GM19438 (cell line): ENCODE data around the gene FAM131A.

Experiments used
- ATAC-seq: cut with Tn5 transposase; IDR thresholded peaks from one replicate; pipeline ENCODE4 v1.9.1; 2021; ENCODE audit warnings: low read depth; ENCODE audit not compliant: unreplicated experiment

The FAM131A gene, protein sequence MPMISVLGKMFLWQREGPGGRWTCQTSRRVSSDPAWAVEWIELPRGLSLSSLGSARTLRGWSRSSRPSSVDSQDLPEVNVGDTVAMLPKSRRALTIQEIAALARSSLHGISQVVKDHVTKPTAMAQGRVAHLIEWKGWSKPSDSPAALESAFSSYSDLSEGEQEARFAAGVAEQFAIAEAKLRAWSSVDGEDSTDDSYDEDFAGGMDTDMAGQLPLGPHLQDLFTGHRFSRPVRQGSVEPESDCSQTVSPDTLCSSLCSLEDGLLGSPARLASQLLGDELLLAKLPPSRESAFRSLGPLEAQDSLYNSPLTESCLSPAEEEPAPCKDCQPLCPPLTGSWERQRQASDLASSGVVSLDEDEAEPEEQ

GRCh38 chr3:184337399-184337714, at the start of gene FAM131A:
FAM131A (plus strand) TSS chr3:184337600; CDS start chr3:184337631, 31 bp downstream.
- no peak for ATAC-seq

DNA sequence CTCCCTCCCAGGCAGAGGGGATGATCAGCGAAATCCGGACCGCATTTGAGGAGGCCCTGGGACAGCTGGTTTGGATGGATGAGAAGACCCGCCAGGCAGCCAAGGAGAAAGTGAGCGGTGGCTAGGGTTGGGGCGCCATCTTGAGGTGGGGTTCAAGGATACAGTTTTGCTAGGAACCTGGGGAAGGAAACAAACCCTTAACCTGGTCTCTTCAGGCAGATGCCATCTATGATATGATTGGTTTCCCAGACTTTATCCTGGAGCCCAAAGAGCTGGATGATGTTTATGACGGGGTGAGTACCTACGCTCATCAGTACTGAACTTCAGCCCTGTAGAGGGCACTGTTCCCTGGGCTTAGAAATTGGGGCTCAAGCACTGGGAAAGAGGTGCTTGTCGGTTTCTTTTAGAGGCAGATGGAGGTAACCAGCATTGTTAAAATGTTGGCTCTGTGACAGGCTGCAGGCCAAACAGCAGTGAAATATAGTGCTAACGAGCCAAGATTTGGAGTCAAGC, 47.9 kb upstream of the FAM131A start:
- ATAC-seq = no peak

DNA sequence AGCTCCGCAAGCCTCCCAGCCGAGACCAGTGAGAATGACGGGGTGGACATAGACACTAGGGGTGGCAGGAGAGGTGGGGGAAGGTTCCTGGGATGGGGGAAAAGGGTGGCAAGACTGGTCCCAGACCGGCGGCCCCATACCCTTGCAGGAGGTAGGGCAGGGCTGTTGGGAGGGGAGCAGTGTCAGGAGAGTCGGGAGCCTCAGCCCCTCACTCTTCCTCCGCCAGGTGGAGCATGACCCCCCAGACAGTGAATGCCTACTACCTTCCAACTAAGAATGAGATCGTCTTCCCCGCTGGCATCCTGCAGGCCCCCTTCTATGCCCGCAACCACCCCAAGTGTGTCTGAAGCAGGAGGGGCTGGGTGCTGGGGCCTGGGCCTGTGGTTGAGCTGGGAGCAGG, 47.1 kb upstream of the FAM131A start:
- no peak for ATAC-seq

GRCh38 chr3:184291044-184291737, 46.2 kb upstream of the FAM131A start:
- no peak for ATAC-seq

- ATAC-seq = no peak
Measured at GRCh38 chr3:184291738-184292445, 45.5 kb upstream of the FAM131A start.

DNA sequence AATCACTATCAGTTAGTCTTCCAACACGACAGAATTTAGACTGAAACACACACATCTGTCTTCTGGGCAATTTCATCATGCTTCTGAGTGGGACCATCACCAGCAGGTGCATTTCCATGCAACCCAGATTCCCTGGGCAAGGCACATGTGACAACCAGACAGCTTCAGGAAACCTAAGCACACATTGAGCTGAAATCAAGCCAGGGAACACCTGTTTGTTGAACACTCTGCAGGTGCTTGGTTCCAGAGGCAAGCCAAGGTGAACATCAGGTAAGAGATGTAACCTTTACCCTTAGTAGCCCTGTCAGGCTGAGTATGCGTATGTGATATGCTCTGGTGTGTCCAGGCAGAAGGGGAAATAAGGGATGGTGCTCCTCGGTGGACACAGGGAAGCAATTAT, 41.6 kb upstream of the FAM131A start:
- ATAC-seq = no peak

GRCh38 chr3:184296616-184297015, 40.8 kb upstream of the FAM131A start:
- no peak for ATAC-seq

DNA sequence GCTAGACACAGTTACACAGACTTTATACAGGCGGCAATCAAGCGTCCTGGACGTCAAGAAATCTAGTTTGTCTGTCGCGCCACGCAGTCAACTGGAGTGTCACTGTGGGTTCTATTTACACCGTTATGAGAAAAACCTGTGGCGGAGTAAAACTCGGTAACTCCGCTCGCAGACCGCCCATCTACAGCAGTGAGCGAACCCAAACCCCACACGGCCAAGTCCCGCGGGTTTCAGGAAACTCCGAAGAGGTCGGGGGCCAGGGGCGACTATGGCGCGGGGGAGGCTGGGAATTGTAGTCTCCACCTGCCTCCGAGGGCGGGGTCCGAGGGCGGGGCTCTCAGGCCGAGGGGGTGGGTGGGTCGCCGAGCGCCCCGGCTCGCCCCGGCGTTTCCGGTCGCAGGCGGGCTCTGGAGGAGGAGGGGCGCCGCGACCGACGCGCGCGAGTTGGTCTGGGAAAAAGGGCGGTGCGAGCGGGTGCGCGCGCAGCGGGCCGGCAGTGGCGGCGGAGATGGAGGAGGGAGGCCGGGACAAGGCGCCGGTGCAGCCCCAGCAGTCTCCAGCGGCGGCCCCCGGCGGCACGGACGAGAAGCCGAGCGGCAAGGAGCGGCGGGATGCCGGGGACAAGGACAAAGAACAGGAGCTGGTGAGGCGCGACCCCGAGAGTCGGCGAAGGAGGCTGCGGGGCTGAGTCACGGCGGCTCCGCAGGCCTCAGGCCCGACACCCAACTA, 38.5 kb upstream of the FAM131A start, which contains the start of gene PSMD2:
Gene PSMD2 (plus strand): TSS at position 483 of the 729 bp plus-strand sequence. CDS start 26 bp downstream, at position 509.
- peak; percentile 93 for ATAC-seq

DNA sequence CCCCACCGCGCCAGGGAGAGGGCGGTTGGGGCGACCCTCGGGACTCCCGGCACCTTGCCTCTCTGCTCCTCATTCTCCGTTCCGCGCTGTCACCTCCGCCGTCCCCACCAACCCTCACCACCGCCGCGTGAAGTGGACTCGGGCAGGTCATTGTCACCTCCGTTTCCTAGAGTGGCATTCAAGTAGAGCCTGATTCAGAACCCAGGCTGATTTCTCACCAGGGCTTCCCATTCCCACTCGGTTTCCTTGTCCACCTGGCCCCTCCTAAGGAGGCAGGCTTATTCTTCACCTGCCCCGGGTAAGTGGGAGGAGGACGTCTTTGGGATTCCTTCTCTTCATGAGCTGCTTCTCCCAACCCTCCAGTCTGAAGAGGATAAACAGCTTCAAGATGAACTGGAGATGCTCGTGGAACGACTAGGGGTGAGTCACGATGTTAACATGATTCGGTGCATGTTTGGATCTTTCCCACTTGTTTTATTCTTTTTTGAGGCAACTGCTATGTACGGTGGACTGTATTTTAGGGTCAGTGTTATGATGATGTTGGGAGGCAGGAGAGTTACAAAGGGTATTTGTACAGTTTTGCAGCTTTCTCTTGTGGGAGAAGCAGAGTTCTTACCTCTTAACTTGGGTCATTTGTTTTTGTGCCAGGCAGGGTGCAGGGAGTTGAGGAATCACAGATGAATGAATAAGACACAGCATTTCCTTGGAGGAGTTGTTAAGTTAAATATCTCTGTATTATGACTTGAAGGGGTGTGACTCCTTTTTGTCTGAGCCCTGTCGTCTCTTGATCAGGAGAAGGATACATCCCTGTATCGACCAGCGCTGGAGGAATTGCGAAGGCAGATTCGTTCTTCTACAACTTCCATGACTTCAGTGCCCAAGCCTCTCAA, 37.7 kb upstream of the FAM131A start:
- no peak for ATAC-seq

- ATAC-seq = no peak
Measured at GRCh38 chr3:184300378-184300720, 37.1 kb upstream of the FAM131A start.

DNA sequence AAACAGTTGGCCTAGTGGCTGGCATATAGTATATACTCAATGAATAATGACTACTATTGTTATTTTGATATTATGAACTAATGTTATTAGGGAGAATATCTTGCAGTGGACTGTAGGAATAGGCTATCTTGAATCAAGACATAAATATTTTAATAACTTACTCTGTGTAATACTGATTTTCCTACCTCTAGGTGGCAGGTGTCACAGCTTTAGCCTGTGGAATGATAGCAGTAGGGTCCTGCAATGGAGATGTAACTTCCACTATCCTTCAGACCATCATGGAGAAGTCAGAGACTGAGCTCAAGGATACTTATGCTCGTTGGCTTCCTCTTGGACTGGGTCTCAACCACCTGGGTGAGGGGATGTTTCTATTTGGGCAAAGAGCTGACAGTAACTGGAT, 31.8 kb upstream of the FAM131A start:
- no peak for ATAC-seq

DNA sequence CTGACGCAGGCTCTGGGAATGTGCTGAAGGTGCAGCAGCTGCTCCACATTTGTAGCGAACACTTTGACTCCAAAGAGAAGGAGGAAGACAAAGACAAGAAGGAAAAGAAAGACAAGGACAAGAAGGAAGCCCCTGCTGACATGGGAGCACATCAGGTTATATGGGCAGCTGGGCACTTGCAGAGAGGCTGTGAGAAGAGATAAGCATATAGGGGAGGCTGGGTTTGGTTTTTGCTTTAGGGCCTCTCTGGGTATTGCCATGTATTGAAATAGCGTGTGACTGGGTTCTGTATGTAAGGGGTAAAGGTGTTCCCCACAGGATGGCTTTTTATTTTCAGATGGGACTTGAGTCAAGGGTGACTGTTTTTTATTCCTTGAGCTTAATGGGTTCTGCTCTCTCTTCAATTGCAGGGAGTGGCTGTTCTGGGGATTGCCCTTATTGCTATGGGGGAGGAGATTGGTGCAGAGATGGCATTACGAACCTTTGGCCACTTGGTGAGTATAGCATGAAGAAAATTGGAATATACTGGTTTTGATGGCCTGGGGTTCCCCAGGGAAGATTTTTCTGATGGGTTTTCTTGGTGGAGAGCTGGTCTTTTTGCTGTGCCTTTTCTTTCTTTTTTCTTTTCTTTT, 30.9 kb upstream of the FAM131A start:
- ATAC-seq = no peak

DNA sequence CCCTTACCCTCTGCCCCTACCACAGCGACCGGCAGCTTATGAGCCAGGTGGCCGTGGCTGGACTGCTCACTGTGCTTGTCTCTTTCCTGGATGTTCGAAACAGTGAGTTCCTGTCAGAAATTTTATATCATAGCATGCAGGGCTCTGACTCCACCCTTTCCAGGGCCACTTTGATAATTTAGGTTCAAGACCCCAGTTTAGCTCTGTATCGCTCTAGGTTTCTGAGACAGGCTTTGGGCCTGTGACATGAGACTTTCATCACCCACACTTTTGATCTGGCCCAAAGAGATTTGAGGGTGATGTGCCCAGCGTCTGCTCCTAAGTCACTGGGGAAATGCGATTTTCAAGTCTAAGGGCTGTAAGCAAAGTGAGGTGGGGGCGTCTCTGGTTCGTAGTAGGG, 29.5 kb upstream of the FAM131A start:
- ATAC-seq = no peak

DNA sequence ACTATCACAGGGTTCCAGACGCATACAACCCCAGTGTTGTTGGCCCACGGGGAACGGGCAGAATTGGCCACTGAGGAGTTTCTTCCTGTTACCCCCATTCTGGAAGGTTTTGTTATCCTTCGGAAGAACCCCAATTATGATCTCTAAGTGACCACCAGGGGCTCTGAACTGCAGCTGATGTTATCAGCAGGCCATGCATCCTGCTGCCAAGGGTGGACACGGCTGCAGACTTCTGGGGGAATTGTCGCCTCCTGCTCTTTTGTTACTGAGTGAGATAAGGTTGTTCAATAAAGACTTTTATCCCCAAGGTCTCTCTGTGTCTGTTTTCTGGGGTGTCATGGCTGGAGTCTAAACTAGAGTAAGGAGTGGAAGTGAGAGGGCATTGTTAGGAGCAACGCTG, 28.7 kb upstream of the FAM131A start:
- no peak for ATAC-seq

GRCh38 chr3:184311633-184312032, 25.8 kb upstream of the FAM131A start:
- ATAC-seq = no peak

- ATAC-seq = peak; percentile 76
Measured at GRCh38 chr3:184314363-184314699, 23.1 kb upstream of the FAM131A start, which contains the start of gene EIF4G1. EIF4G1 (plus strand) TSS chr3:184314606; CDS start chr3:184315797, 1,191 bp downstream.

GRCh38 chr3:184314700-184315542, 22.5 kb upstream of the FAM131A start:
- ATAC-seq = peak; percentile 49

DNA sequence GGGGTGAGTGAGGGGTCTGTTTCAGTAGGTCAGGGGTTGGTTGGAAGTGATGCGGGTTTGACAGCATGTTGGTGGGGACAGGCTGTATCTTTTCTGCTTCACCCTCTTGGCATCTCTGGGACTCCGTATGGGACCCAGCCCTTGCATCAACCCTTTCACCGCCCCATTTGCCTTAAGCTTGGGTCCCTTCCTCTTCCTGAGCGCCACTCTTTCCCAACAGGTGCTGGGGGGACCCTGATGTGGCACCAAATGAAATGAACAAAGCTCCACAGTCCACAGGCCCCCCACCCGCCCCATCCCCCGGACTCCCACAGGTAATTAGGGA, 21.9 kb upstream of the FAM131A start:
- peak; percentile 15 for ATAC-seq
